D721Med (cell line): ENCODE measurements around the gene RTL5.

Experiments
- DNase-seq: peaks from one replicate; pipeline ENCODE4 v3.0.0; 2011; ENCODE audit warnings: low spot score; ENCODE audit not compliant: insufficient read length
- FAIRE-seq: peaks from 2 replicates; lab custom pipeline; 2011; peaks lifted over from hg19 to GRCh38; lab: Jason Lieb, UNC
- CTCF ChIP-seq: IDR thresholded peaks from 2 replicates; pipeline ENCODE4 v1.5.1; 2012; ENCODE audit warnings: mild to moderate bottlenecking, control low read depth; ENCODE audit not compliant: insufficient read depth; ENCODE audit errors: missing control alignments

Gene RTL5

GRCh38 chrX:72084114-72084513, 47.6 kb downstream of the RTL5 start:
- no peak for FAIRE-seq
- TF ChIP-seq CTCF = no peak
- no peak for DNase-seq

- TF ChIP-seq CTCF = no peak
- DNase-seq = no peak
- no peak for FAIRE-seq
Observed at GRCh38 chrX:72083291-72083690, 48.4 kb downstream of the RTL5 start.

GRCh38 chrX:72081605-72082320, 50.0 kb downstream of the RTL5 start:
- no peak for TF ChIP-seq CTCF
- DNase-seq (no peak), FAIRE-seq (no peak)

DNA sequence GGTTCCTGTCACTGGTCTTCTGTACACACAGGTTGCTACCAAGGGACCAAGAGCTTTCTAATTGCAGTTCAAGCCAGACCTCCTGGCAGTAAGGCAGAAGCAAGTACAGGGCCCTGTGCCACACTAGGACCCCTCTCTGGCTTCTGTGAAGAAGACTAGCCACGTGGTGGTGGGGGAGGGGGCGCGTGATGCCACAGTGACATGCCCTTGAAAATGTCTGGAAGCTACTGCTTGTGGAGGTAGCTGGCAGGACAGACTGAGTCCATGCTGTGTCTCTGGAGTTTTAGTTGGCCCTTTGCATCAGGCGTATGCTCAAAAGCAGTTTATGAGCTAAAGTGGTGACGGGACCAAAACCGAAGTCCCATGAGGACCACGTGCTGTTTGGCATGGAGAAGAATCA, 50.9 kb downstream of the RTL5 start:
- DNase-seq (no peak), FAIRE-seq (no peak)
- TF ChIP-seq CTCF = no peak

DNA sequence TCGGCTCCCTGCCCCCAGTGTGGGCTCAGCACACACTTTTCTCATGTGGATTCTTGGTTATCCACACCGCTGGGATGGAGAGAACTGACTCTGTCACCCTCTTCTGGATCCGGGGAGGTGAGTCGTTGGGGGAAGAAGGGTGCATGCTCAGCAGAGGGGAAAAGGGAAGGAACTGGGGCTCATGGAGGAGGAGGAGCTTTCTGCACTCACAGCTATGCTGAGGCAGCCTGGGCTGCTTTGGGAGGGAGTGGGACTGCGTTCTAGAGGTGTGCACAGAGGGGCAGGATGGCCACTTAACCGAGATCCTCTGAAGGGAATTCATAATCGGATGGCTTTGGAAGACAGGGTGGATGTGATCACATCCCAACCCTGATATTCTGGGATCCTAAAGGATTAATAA, 51.6 kb downstream of the RTL5 start:
- FAIRE-seq (no peak), DNase-seq (no peak)
- no peak for TF ChIP-seq CTCF

DNA sequence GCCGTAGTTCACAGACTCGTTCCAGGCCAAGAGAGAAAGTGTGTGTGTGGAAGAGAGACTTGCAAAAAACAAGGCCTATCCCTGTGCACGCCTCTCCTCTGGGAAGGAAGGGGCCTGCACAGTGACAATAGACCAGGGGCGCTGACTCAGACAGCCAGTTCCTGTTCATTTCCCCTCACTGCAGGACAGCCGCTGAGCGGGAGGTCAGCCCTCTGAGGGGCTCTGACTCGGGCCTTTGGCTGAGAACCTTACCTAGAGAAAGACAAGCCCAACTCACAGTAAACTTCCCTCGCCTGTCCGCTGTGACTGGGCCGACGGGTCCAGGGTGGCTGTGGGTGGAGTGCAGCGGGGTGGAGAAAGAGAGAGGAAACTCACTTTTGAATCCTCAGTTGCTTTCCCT, 52.1 kb downstream of the RTL5 start:
- no peak for TF ChIP-seq CTCF
- DNase-seq (no peak), FAIRE-seq (no peak)

- FAIRE-seq (no peak), DNase-seq (no peak)
Observed at GRCh38 chrX:72078411-72078810, 53.3 kb downstream of the RTL5 start.

More at GRCh38 chrX:72078411-72078810, 53.3 kb downstream of the RTL5 start:
- no peak for TF ChIP-seq CTCF
